ENCODE measurements around the gene SARNP.

The SARNP gene

GRCh38 chr12:55850401-55850800, 32.9 kb upstream of the SARNP start:
- Histone ChIP-seq H3K36me3 (replicated peaks; ENCODE audit: low read depth, low read length) (no peaks in the 10 kb centered on the region), H3K4me2 (ENCODE audit: low read length) (no peak overlapping the region), H3K27ac (ENCODE audit: low read length) (no peak overlapping the region), H3K9me3 (ENCODE audit: insufficient read depth, low read length) (no peaks in the 10 kb centered on the region), H3K27me3 (ENCODE audit: low read depth, low read length) (peaks cover 32% of the 10 kb centered on the region), H3K4me3 (ENCODE audit: low read length) (no peak overlapping the region), H2AFZ (ENCODE audit: low read depth, low read length) (no peak overlapping the region), H4K20me1 (ENCODE audit: insufficient read depth, low read length) (no peaks in the 10 kb centered on the region), H3K4me1 (ENCODE audit: low read length) (no peaks in the 10 kb centered on the region), H3K9ac (ENCODE audit: low read length) (no peak overlapping the region), H3K79me2 (ENCODE audit: low read length) (no peaks in the 10 kb centered on the region)
- no peak for TF ChIP-seq CTCF (IDR thresholded peaks at IDR 0.05; ENCODE audit: low read depth, low read length)
- TF ChIP-seq EZH2phosphoT487 (IDR thresholded peaks at IDR 0.05; ENCODE audit: low read depth): no peak

GRCh38 chr12:55849616-55850343, 32.3 kb upstream of the SARNP start:
- H3K79me2 ChIP-seq (ENCODE audit: low read length): no peaks in the 10 kb centered on the region
- H3K9ac ChIP-seq (ENCODE audit: low read length): no peak overlapping the region
- peaks cover 36% of the 10 kb centered on the region for H3K27me3 ChIP-seq (ENCODE audit: low read depth, low read length)
- no peaks in the 10 kb centered on the region for H3K9me3 ChIP-seq (ENCODE audit: insufficient read depth, low read length)
- no peaks in the 10 kb centered on the region for H4K20me1 ChIP-seq (ENCODE audit: insufficient read depth, low read length)
- no peak overlapping the region for H3K4me3 ChIP-seq (ENCODE audit: low read length)
- no peak overlapping the region for H3K4me2 ChIP-seq (ENCODE audit: low read length)
- TF ChIP-seq CTCF (IDR thresholded peaks at IDR 0.05; ENCODE audit: low read depth, low read length) (no peak), EZH2phosphoT487 (IDR thresholded peaks at IDR 0.05; ENCODE audit: low read depth) (no peak)
- no peaks in the 10 kb centered on the region for H3K4me1 ChIP-seq (ENCODE audit: low read length)
- no peaks in the 10 kb centered on the region for H3K36me3 ChIP-seq (replicated peaks; ENCODE audit: low read depth, low read length)
- H3K27ac ChIP-seq (ENCODE audit: low read length): no peak overlapping the region
- peak overlapping the region; percentile 39; the same call in 1 of the 2 replicates for H2AFZ ChIP-seq (ENCODE audit: low read depth, low read length)

GRCh38 chr12:55847603-55848291, 30.2 kb upstream of the SARNP start:
- H3K27ac ChIP-seq (ENCODE audit: low read length): no peak overlapping the region

More at GRCh38 chr12:55847603-55848291, 30.2 kb upstream of the SARNP start:
- no peaks in the 10 kb centered on the region for H3K4me1 ChIP-seq (ENCODE audit: low read length)
- TF ChIP-seq EZH2phosphoT487 (IDR thresholded peaks at IDR 0.05; ENCODE audit: low read depth) (no peak), CTCF (IDR thresholded peaks at IDR 0.05; ENCODE audit: low read depth, low read length) (no peak)
- no peaks in the 10 kb centered on the region for H3K9me3 ChIP-seq (ENCODE audit: insufficient read depth, low read length)
- no peak overlapping the region for H3K4me3 ChIP-seq (ENCODE audit: low read length)
- peaks cover 32% of the 10 kb centered on the region for H3K27me3 ChIP-seq (ENCODE audit: low read depth, low read length)
- H3K36me3 ChIP-seq (replicated peaks; ENCODE audit: low read depth, low read length): no peaks in the 10 kb centered on the region
- no peak overlapping the region for H2AFZ ChIP-seq (ENCODE audit: low read depth, low read length)
- no peak overlapping the region for H3K4me2 ChIP-seq (ENCODE audit: low read length)
- H3K79me2 ChIP-seq (ENCODE audit: low read length): no peaks in the 10 kb centered on the region
- H4K20me1 ChIP-seq (ENCODE audit: insufficient read depth, low read length): no peaks in the 10 kb centered on the region
- H3K9ac ChIP-seq (ENCODE audit: low read length): no peak overlapping the region
